ENCODE measurements around the gene IRX1. TPM values are rescaled to one million over a fixed set of nuclear protein-coding genes. Genes with fewer than 3 reads are reported as not detected.

The IRX1 gene
- total RNA-seq = 10 to 100 TPM; 12.1 to 35.1 (median 18.2) TPM

DNA sequence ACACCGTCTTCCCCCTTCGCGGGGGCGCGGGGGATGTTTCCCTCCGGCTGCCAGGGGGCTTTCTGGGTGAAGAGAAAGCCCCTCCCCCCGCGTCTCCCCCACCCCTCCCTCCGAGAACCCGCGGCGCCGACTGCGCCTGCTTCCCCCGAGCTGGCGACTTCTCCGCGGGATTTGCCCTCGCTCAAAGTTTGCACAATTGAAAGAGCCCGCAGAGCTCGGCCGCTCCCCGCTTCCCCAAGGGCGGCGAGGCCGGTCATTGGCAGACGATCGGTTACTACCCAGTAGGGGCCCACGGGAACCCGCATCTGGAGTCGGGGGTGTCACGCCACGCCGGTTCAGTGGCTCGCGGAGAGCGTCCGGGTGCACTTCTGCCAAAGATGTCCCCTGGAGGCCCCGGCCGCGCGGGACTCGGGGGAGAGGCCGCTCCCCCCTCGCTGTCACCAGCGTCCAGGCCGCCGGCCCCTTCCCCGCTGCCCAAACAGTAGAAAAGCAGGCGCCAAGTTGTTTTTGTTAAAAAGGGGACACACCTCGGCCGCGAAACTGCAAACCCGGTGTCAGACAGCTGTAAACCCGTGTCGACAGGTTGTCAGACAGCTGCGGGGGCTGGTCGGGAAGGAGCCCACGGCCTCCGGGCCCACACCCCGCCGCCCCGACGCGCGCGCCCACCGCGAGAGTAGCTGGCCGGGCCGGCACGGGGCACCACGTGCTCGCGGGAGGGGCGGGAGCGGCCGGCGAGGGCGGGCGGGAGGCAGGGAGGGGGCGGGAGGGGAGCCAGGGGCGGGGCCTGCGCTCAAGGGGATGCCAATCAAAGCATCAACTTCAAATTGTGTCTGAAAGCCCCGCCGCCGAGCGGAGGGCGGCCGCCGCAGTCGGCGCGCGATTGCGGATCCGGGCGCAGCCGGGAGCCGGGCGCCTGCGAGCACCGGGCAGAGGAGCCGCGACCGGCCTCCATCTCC is at the start of gene IRX1:
Gene IRX1, plus strand, starts transcription at position 827 of the 956 bp plus-strand sequence. CDS start 274 bp downstream, outside the sequence.
- Histone ChIP-seq H3K36me3 (no peaks in the 10 kb centered on the region), H3K4me3 (peak within 1 kb of the TSS in 3 of 4 donors; percentile 43 to 48 (median 47)), H3K27ac (peak within 1 kb of the TSS in 3 of 4 donors; percentile 44 to 82 (median 76)), H3K4me1 (peaks cover 9 to 47% (median 15%) of the 10 kb centered on the region in 4 donors), H3K9me3 (no peaks in the 10 kb centered on the region), H3K27me3 (peaks cover 0 to 53% (median 14%) of the 10 kb centered on the region in 4 donors)
- TF ChIP-seq POLR2A (IDR thresholded peaks at IDR 0.05) (peak in 2 of 4 donors; percentile 14 to 74), CTCF (IDR thresholded peaks at IDR 0.05) (no peak), POLR2AphosphoS5 (IDR thresholded peaks at IDR 0.05) (peak in 1 of 2 donors; percentile 44)
- DNase-seq (peak; percentile 61 to 91), ATAC-seq (ENCODE audit: low FRiP score in 2 of 2) (peak; percentile 45 to 69)
- 2 to 3% methylated on average over 8 to 59 of the region's 106 CpGs for WGBS, 2 donors

DNA sequence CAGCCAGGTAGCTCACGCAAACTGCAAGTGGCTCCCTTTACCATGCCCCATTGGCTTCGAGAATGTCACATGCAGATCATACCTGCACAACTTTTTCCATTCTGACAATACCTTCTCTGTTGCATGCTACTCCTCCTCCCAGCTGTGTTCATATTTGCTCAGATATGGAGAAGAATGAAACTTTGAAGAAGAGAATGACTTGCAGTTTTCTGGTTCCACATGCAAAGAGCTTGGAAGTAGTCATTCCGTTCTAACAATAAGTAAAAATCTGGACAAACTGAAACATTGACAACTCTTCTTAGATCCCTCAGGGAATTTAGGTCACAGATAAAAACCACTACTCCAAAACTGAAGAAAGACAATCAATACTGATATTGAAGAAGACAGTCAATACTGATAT is 49.6 kb upstream of the IRX1 start:
- Histone ChIP-seq H3K27ac (no peak overlapping the region), H3K4me3 (no peak overlapping the region), H3K36me3 (no peaks in the 10 kb centered on the region), H3K4me1 (no peaks in the 10 kb centered on the region), H3K27me3 (no peaks in the 10 kb centered on the region), H3K9me3 (no peaks in the 10 kb centered on the region)
- TF ChIP-seq POLR2A (IDR thresholded peaks at IDR 0.05) (no peak), POLR2AphosphoS5 (IDR thresholded peaks at IDR 0.05) (no peak), EP300 (IDR thresholded peaks at IDR 0.05) (no peak), CTCF (IDR thresholded peaks at IDR 0.05) (no peak)
- 89 to 95% methylated on average over 1 to 3 of the region's 3 CpGs for WGBS, 2 donors
- ATAC-seq (ENCODE audit: low FRiP score in 2 of 2) (no peak), DNase-seq (no peak)

DNA sequence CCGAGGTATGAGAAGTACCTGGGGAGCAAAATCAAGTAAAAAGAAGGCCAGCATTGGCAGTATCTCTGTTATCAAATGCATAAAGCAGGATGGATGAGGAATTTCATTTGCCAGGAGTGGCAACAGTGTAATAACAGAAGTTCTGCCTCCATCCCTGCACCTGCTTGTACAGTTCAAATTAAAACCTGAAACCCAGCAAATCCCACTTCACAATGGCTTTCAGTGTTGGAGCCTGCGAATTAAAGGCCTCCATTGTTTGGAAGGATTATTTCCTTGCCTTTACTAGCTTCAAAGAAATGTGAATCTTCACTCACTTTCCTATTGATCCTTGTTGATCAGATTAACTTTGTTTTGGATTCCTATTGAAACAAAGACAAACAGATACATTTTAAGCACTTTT is 31.5 kb upstream of the IRX1 start:
- no peak for DNase-seq
- Histone ChIP-seq H3K9me3 (peaks cover 0 to 4% (median 0%) of the 10 kb centered on the region in 4 donors), H3K36me3 (no peaks in the 10 kb centered on the region), H3K27me3 (no peaks in the 10 kb centered on the region), H3K4me1 (no peaks in the 10 kb centered on the region), H3K27ac (no peak overlapping the region), H3K4me3 (no peak overlapping the region)
- TF ChIP-seq EP300 (IDR thresholded peaks at IDR 0.05) (no peak), POLR2AphosphoS5 (IDR thresholded peaks at IDR 0.05) (no peak), CTCF (IDR thresholded peaks at IDR 0.05) (no peak), POLR2A (IDR thresholded peaks at IDR 0.05) (no peak)
- ATAC-seq (ENCODE audit: low FRiP score in 2 of 2) = no peak
- WGBS, 2 donors = 70 to 74% methylated on average over 2 of the region's 2 CpGs

GRCh38 chr5:3564827-3565518 is 30.7 kb upstream of the IRX1 start:
- Histone ChIP-seq H3K9me3 (no peaks in the 10 kb centered on the region), H3K27ac (no peak overlapping the region), H3K36me3 (no peaks in the 10 kb centered on the region), H3K4me3 (no peak overlapping the region), H3K4me1 (no peaks in the 10 kb centered on the region), H3K27me3 (no peaks in the 10 kb centered on the region)
- peak in 1 of 2 donors; percentile 39 for ATAC-seq (ENCODE audit: low FRiP score in 2 of 2)
- no peak for DNase-seq
- TF ChIP-seq EP300 (IDR thresholded peaks at IDR 0.05) (no peak), POLR2A (IDR thresholded peaks at IDR 0.05) (no peak), CTCF (IDR thresholded peaks at IDR 0.05) (no peak), POLR2AphosphoS5 (IDR thresholded peaks at IDR 0.05) (no peak)
- 57 to 59% methylated on average over 8 to 9 of the region's 9 CpGs for WGBS, 2 donors

Measured in upper lobe of left lung (tissue), 6 donors.